Fibroblast of lung (primary cell): ENCODE results near the gene ITGBL1. TPM values are rescaled to one million over a fixed set of nuclear protein-coding genes. Genes with fewer than 3 reads are reported as not detected.

Experiments
- DNase-seq, 2 donors: peaks; one replicate each; pipeline versions ENCODE4 v3.0.0 to v3.0.0-alpha.2; 2010; ENCODE audit warnings: low read depth in 2 of 2
- H2AFZ ChIP-seq: 2 replicates; pipeline ENCODE4 v1.5.1; 2012; ENCODE audit warnings: low read length, control low read depth, inconsistent platforms
- H3K27ac ChIP-seq: 2 replicates; pipeline ENCODE4 v1.5.1; 2011; ENCODE audit warnings: low read length, control low read depth; ENCODE audit not compliant: insufficient read depth
- H3K27me3 ChIP-seq: 2 replicates; pipeline ENCODE4 v1.5.1; 2011; ENCODE audit warnings: mild to moderate bottlenecking, low read length; ENCODE audit not compliant: control insufficient read depth, insufficient read depth
- H3K36me3 ChIP-seq: 2 replicates; pipeline ENCODE4 v1.5.1; 2011; ENCODE audit warnings: low read length; ENCODE audit not compliant: control insufficient read depth, insufficient read depth
- H3K4me1 ChIP-seq: 2 replicates; pipeline ENCODE4 v1.5.1; 2011; ENCODE audit warnings: low read length; ENCODE audit not compliant: control insufficient read depth, insufficient read depth; ENCODE audit errors: extremely low read depth
- H3K4me2 ChIP-seq: 2 replicates; pipeline ENCODE4 v1.5.1; 2011; ENCODE audit warnings: low read length, control low read depth; ENCODE audit not compliant: insufficient read depth; ENCODE audit errors: extremely low read depth
- H3K4me3 ChIP-seq, 4 experiments: fragments of 200-600 bp in 1 of 4; sonication (generic) in 1 of 4; replicated peaks in 1 of 4; 2 replicates each; pipeline ENCODE4 v1.5.1; 2011 to 2016; ENCODE audit warnings: low read length in 4 of 4, low read depth in 3 of 4, mild to moderate bottlenecking in 3 of 4, control low read depth in 2 of 4, inconsistent platforms in 1 of 4, mixed read lengths in 1 of 4; ENCODE audit not compliant: insufficient read depth in 1 of 4; ENCODE audit errors: control extremely low read depth in 1 of 4
- H3K79me2 ChIP-seq: 2 replicates; pipeline ENCODE4 v1.5.1; 2012; ENCODE audit warnings: mild to moderate bottlenecking, low read length, inconsistent platforms; ENCODE audit not compliant: control insufficient read depth, insufficient read depth
- H3K9ac ChIP-seq: 2 replicates; pipeline ENCODE4 v1.5.1; 2011; ENCODE audit warnings: mild to moderate bottlenecking, low read length, control low read depth; ENCODE audit not compliant: insufficient read depth
- H3K9me3 ChIP-seq: 2 replicates; pipeline ENCODE4 v1.5.1; 2012; ENCODE audit warnings: low read depth, low read length; ENCODE audit not compliant: control insufficient read depth, insufficient read depth
- H4K20me1 ChIP-seq: 2 replicates; pipeline ENCODE4 v1.5.1; 2011; ENCODE audit warnings: low read length; ENCODE audit not compliant: control insufficient read depth, insufficient read depth; ENCODE audit errors: extremely low read depth
- EZH2 ChIP-seq: IDR thresholded peaks from 2 replicates; pipeline ENCODE4 v1.5.1; 2012; ENCODE audit warnings: low read length, control low read depth, mild to moderate bottlenecking; ENCODE audit errors: missing control alignments
- polyA plus RNA-seq, 2 donors: library from polyadenylated mRNA; depleted of rRNA in 1 of 2; stranded (reverse) in 1 of 2; unstranded in 1 of 2; fragments of >200 nt; gene quantifications; 2 replicates each; pipeline ENCODE4 v1.2.1, GENCODE V29; 2011 to 2012; ENCODE audit warnings: missing spikeins in 1 of 2
- total RNA-seq: library from RNA; depleted of rRNA; stranded (reverse); fragments of >200 nt; gene quantifications from 2 replicates; pipeline ENCODE4 v1.2.1, GENCODE V29; 2014
- TF ChIP-seq, protein P1 (sequence below), 2 donors: IDR thresholded peaks in 1 of 2; conservative IDR thresholded peaks in 1 of 2; 1 replicate in 1 of 2; 2 replicates in 1 of 2; pipeline ENCODE4 v1.5.1; 2011 to 2012; ENCODE audit warnings: low read length in 2 of 2, control low read depth in 1 of 2, inconsistent platforms in 1 of 2, low read depth in 1 of 2, mild to moderate bottlenecking in 1 of 2

The ITGBL1 gene
- total and polyA plus RNA-seq, 2 donors (not counting 1 experiment from before 2014, with no cell fraction given) = 45.1 to 87.4 TPM

DNA sequence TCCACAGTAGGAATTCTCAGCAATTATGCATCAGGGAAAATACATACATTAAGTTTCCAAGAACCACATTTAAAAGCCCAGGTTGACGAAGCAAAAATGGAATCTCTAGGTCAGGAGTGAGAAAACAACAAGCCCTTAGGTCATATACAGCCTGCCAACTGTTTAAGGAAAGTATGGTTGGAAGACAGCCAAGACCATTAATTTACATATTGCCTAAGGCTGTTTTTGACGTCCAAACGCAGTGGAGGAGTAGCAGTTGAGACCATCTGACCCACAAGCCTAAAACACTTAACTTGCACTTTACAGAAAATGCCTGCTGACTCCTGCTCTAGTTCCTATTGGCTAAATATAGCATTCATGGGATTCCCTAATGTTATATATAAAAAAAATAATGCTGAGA is 299.0 kb downstream of the ITGBL1 start:
- no peak overlapping the region for H3K9ac ChIP-seq
- DNase-seq = peak; percentile 59 to 98
- TF ChIP-seq, protein P1, sequence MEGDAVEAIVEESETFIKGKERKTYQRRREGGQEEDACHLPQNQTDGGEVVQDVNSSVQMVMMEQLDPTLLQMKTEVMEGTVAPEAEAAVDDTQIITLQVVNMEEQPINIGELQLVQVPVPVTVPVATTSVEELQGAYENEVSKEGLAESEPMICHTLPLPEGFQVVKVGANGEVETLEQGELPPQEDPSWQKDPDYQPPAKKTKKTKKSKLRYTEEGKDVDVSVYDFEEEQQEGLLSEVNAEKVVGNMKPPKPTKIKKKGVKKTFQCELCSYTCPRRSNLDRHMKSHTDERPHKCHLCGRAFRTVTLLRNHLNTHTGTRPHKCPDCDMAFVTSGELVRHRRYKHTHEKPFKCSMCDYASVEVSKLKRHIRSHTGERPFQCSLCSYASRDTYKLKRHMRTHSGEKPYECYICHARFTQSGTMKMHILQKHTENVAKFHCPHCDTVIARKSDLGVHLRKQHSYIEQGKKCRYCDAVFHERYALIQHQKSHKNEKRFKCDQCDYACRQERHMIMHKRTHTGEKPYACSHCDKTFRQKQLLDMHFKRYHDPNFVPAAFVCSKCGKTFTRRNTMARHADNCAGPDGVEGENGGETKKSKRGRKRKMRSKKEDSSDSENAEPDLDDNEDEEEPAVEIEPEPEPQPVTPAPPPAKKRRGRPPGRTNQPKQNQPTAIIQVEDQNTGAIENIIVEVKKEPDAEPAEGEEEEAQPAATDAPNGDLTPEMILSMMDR (conservative IDR thresholded peaks at IDR 0.05 in 1 of 2, IDR thresholded peaks at IDR 0.05 in 1 of 2; ENCODE audit: low read depth in 1 of 2, low read length in 2 of 2) = no peak
- TF ChIP-seq EZH2 = no peak
- H4K20me1 ChIP-seq = no peaks in the 10 kb centered on the region
- no peak overlapping the region for H3K27ac ChIP-seq
- H3K4me1 ChIP-seq = no peaks in the 10 kb centered on the region
- H3K36me3 ChIP-seq = no peaks in the 10 kb centered on the region
- no peak overlapping the region for H3K4me2 ChIP-seq
- H3K9me3 ChIP-seq = no peaks in the 10 kb centered on the region
- H3K4me3 ChIP-seq = no peak overlapping the region
- H2AFZ ChIP-seq = no peak overlapping the region
- H3K79me2 ChIP-seq = no peaks in the 10 kb centered on the region
- no peaks in the 10 kb centered on the region for H3K27me3 ChIP-seq

DNA sequence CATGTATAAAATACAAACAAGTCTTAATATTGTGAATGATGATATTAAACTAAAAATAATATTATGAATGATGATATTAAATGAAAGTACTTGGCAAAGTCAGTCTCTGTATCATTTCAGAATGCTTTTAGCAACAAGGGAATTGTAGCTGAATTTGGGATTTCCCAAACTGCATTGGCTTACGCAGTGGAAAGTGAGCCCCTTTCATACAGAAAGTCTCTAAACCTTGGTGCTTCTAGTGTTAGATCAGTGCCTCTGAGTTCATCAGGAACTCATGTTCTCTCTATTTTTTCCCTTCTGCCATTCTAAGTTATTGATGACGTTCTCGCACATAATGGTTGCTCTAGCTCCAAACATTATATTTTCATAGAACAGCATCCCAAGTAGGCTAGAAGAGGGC is 300.0 kb downstream of the ITGBL1 start:
- Histone ChIP-seq H3K9ac (no peak overlapping the region), H4K20me1 (no peaks in the 10 kb centered on the region), H3K4me2 (no peak overlapping the region), H3K27me3 (no peaks in the 10 kb centered on the region), H3K79me2 (no peaks in the 10 kb centered on the region), H3K27ac (no peak overlapping the region), H3K4me3 (no peak overlapping the region), H3K36me3 (no peaks in the 10 kb centered on the region), H3K4me1 (no peaks in the 10 kb centered on the region), H2AFZ (no peak overlapping the region), H3K9me3 (no peaks in the 10 kb centered on the region)
- TF ChIP-seq, protein P1 (conservative IDR thresholded peaks at IDR 0.05 in 1 of 2, IDR thresholded peaks at IDR 0.05 in 1 of 2; ENCODE audit: low read depth in 1 of 2, low read length in 2 of 2) = no peak
- TF ChIP-seq EZH2 = no peak
- no peak for DNase-seq

DNA sequence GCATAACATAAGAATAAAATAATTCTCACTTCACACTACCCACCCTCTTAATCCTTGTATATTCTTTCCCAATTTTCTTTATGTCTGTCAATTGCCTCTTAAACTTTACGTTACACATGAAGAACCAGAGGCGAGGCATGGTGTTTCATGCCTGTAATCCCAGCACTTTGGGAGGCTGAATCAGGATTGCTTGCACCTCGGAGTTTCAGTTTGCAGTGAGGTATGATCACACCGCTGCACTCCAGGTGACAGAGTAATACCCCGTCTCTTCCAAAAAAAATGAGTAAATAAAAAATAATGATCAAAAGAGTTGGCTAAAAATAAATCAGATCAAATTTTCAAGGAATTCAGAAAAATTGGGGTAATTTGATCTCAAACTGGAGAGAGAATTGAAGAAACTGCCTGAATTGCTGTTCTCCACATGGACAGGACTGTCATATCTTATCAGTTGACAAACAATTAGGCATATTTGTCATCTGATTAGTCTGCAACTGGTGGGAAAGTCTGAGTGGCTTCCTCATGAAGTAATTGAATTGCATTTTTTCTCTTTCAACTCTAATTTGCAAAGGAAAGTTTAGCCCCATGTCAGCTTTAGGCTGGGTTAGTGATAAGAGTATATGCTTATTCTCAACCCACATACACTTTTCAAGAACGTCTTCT is 302.9 kb downstream of the ITGBL1 start:
- Histone ChIP-seq H3K9ac (no peak overlapping the region), H3K27ac (no peak overlapping the region), H3K9me3 (no peaks in the 10 kb centered on the region), H3K4me2 (no peak overlapping the region), H3K4me1 (no peaks in the 10 kb centered on the region), H4K20me1 (no peaks in the 10 kb centered on the region), H3K27me3 (no peaks in the 10 kb centered on the region), H2AFZ (no peak overlapping the region), H3K4me3 (no peak overlapping the region), H3K79me2 (no peaks in the 10 kb centered on the region), H3K36me3 (no peaks in the 10 kb centered on the region)
- TF ChIP-seq EZH2 = no peak
- TF ChIP-seq, protein P1 (conservative IDR thresholded peaks at IDR 0.05 in 1 of 2, IDR thresholded peaks at IDR 0.05 in 1 of 2; ENCODE audit: low read depth in 1 of 2, low read length in 2 of 2) = no peak
- peak in 1 of 2 donors; percentile 38 for DNase-seq
